Omental fat pad (tissue), 4 donors: ENCODE results near the gene OR8B2. TPM values are rescaled to one million over a fixed set of nuclear protein-coding genes. Genes with fewer than 3 reads are reported as not detected.
A peak's percentile ranks its signal among the peaks of the same experiment; 100 is the strongest.
"Not testable (repeated sequence)": the region's sequence is repeated elsewhere in the genome, so short reads cannot be mapped to it uniquely, and the experiment has no call there.

Experiments used
- ATAC-seq: fragments of 150-250 bp; one replicate; pipeline ENCODE4 v1.9.1; 2016; ENCODE audit warnings: mild to moderate bottlenecking, moderate library complexity; ENCODE audit not compliant: low FRiP score
- DNase-seq: peaks from one replicate; pipeline ENCODE4 v3.0.0-alpha.2; 2019; ENCODE audit warnings: low spot score
- CTCF ChIP-seq, 3 donors: fragments of 450-650 bp; IDR thresholded peaks; one replicate each; pipeline ENCODE4 v1.5.1; 2016 to 2017; ENCODE audit warnings: antibody characterized with exemption in 3 of 3, mild to moderate bottlenecking in 3 of 3, moderate library complexity in 2 of 3
- total RNA-seq, 4 donors: library from RNA; depleted of rRNA; stranded (reverse); fragments of >200 nt; gene quantifications; one replicate each; pipeline ENCODE4 v1.1.0, GENCODE V29; 2016

The OR8B2 gene
- total RNA-seq, 4 donors from 2014 or later: not detected

GRCh38 chr11:124405581-124405980 lies 21.3 kb upstream of the OR8B2 start:
- ATAC-seq (no peak), DNase-seq (no peak)
- no peak for TF ChIP-seq CTCF (IDR thresholded peaks at IDR 0.05)

GRCh38 chr11:124403186-124403585 lies 18.9 kb upstream of the OR8B2 start:
- ATAC-seq, DNase-seq: not testable (repeated sequence)

- TF ChIP-seq CTCF (IDR thresholded peaks at IDR 0.05): no peak
- ATAC-seq: no peak
- DNase-seq: peak; percentile 63
Observed at GRCh38 chr11:124402326-124402922, 18.1 kb upstream of the OR8B2 start.

GRCh38 chr11:124398924-124399323 lies 14.6 kb upstream of the OR8B2 start, which contains the start of gene OR8B3:
TSS of gene OR8B3 (minus strand) at chr11:124399024. CDS start at chr11:124397351, 1,673 bp downstream.
- no peak for DNase-seq
- ATAC-seq: no peak
- no peak for TF ChIP-seq CTCF (IDR thresholded peaks at IDR 0.05)

- DNase-seq, ATAC-seq: not testable (repeated sequence)
Observed at GRCh38 chr11:124396847-124397246, 12.5 kb upstream of the OR8B2 start.

GRCh38 chr11:124394408-124394807 lies 10.1 kb upstream of the OR8B2 start:
- ATAC-seq (no peak), DNase-seq (no peak)
- TF ChIP-seq CTCF (IDR thresholded peaks at IDR 0.05): no peak

GRCh38 chr11:124382857-124383256 lies 1.4 kb downstream of the OR8B2 start:
- DNase-seq, ATAC-seq: not testable (repeated sequence)

GRCh38 chr11:124380585-124380984 lies 3.7 kb downstream of the OR8B2 start:
- TF ChIP-seq CTCF (IDR thresholded peaks at IDR 0.05): no peak
- no peak for ATAC-seq
- DNase-seq: no peak

- no peak for DNase-seq
- ATAC-seq: no peak
- TF ChIP-seq CTCF (IDR thresholded peaks at IDR 0.05): no peak
Observed at GRCh38 chr11:124376280-124376679, 8.0 kb downstream of the OR8B2 start.
